Thymus (tissue), 11 donors: ENCODE measurements around the gene TMEM219. TPM values are rescaled to one million over a fixed set of nuclear protein-coding genes. Genes with fewer than 3 reads are reported as not detected.

Experiments used
- DNase-seq, 9 donors: peaks; one replicate each; pipeline ENCODE4 v3.0.0-alpha.2; 2013; ENCODE audit warnings: low spot score in 9 of 9, low read depth in 6 of 9, missing footprints in 1 of 9
- H3K27ac ChIP-seq, 2 donors: one replicate each; pipeline ENCODE4 v1.5.1; 2013; ENCODE audit warnings: control low read depth in 1 of 2, low read depth in 1 of 2, low read length in 1 of 2, mild to moderate bottlenecking in 1 of 2, moderate library complexity in 1 of 2
- H3K27me3 ChIP-seq, 2 donors: one replicate each; pipeline ENCODE4 v1.5.1; 2013; ENCODE audit warnings: low read length in 1 of 2; ENCODE audit not compliant: control insufficient read depth in 2 of 2, insufficient read depth in 1 of 2
- H3K36me3 ChIP-seq, 2 donors: one replicate each; pipeline ENCODE4 v1.5.1; 2013; ENCODE audit warnings: low read length in 1 of 2, mild to moderate bottlenecking in 1 of 2, moderate library complexity in 1 of 2; ENCODE audit not compliant: control insufficient read depth in 2 of 2, insufficient read depth in 2 of 2
- H3K4me1 ChIP-seq, 2 donors: one replicate each; pipeline ENCODE4 v1.5.1; 2013; ENCODE audit warnings: low read length in 2 of 2; ENCODE audit not compliant: control insufficient read depth in 2 of 2, insufficient read depth in 2 of 2
- H3K4me3 ChIP-seq, 2 donors: one replicate each; pipeline ENCODE4 v1.5.1; 2013; ENCODE audit warnings: low read length in 2 of 2, control low read depth in 1 of 2, mild to moderate bottlenecking in 1 of 2
- H3K9me3 ChIP-seq, 2 donors: one replicate each; pipeline ENCODE4 v1.5.1; 2013; ENCODE audit warnings: low read length in 1 of 2, mild to moderate bottlenecking in 1 of 2; ENCODE audit not compliant: control insufficient read depth in 2 of 2, insufficient read depth in 1 of 2
- WGBS: extraction: QIAGEN DNeasy Blood & Tissue Kit; methylation state at CpG from one replicate; pipeline ENCODE4 v1.1.7; 2013; 5-methylcytosine and 5-hydroxymethylcytosine counted together
- polyA plus RNA-seq: library from polyadenylated mRNA; stranded (reverse); fragments of 200-250 nt; gene quantifications from one replicate; pipeline ENCODE4 v1.2.3, GENCODE V29; 2013
- total RNA-seq: library from RNA; stranded (reverse); fragments of 120-200 nt; gene quantifications from one replicate; pipeline ENCODE4 v1.2.4, GENCODE V29; 2013
- donor health status: healthy.

The TMEM219 gene
- total and polyA plus RNA-seq, 2 donors: 61.4 to 155 TPM

- peaks cover 86 to 91% of the 10 kb centered on the region in 2 donors for H3K36me3 ChIP-seq
- WGBS: 96% methylated on average over 2 of the region's 2 CpGs
- H3K27ac ChIP-seq: no peak overlapping the region
- H3K9me3 ChIP-seq: no peaks in the 10 kb centered on the region
- no peak overlapping the region for H3K4me3 ChIP-seq
- DNase-seq: no peak
- no peaks in the 10 kb centered on the region for H3K27me3 ChIP-seq
- peaks cover 7 to 11% of the 10 kb centered on the region in 2 donors for H3K4me1 ChIP-seq
Observed at GRCh38 chr16:29990034-29990433, 28.2 kb downstream of the TMEM219 start.

GRCh38 chr16:29990883-29991570, 29.1 kb downstream of the TMEM219 start:
- no peak overlapping the region for H3K4me3 ChIP-seq
- no peak for DNase-seq
- no peak overlapping the region for H3K27ac ChIP-seq
- 98% methylated on average over 35 of the region's 35 CpGs for whole genome bisulfite sequencing
- no peaks in the 10 kb centered on the region for H3K27me3 ChIP-seq
- no peaks in the 10 kb centered on the region for H3K9me3 ChIP-seq
- peaks cover 76 to 81% of the 10 kb centered on the region in 2 donors for H3K36me3 ChIP-seq
- H3K4me1 ChIP-seq: peaks cover 7 to 14% of the 10 kb centered on the region in 2 donors

- H3K4me1 ChIP-seq: peaks cover 7 to 16% of the 10 kb centered on the region in 2 donors
- H3K27ac ChIP-seq: no peak overlapping the region
- peaks cover 71 to 76% of the 10 kb centered on the region in 2 donors for H3K36me3 ChIP-seq
- no peak overlapping the region for H3K4me3 ChIP-seq
- DNase-seq: no peak
- H3K27me3 ChIP-seq: no peaks in the 10 kb centered on the region
- H3K9me3 ChIP-seq: no peaks in the 10 kb centered on the region
- WGBS: 97% methylated on average over 5 of the region's 5 CpGs
Observed at GRCh38 chr16:29991571-29991904, 29.7 kb downstream of the TMEM219 start.

GRCh38 chr16:29992344-29992967, 30.6 kb downstream of the TMEM219 start:
- no peak for DNase-seq
- H3K9me3 ChIP-seq: no peaks in the 10 kb centered on the region
- WGBS: 87% methylated on average over 7 of the region's 7 CpGs
- peaks cover 62 to 67% of the 10 kb centered on the region in 2 donors for H3K36me3 ChIP-seq
- no peaks in the 10 kb centered on the region for H3K27me3 ChIP-seq
- peaks cover 10 to 23% of the 10 kb centered on the region in 2 donors for H3K4me1 ChIP-seq
- H3K4me3 ChIP-seq: no peak overlapping the region
- H3K27ac ChIP-seq: no peak overlapping the region

GRCh38 chr16:29993191-29993902, 31.5 kb downstream of the TMEM219 start:
- H3K27ac ChIP-seq: no peak overlapping the region
- WGBS: 97% methylated on average over 25 of the region's 25 CpGs
- H3K27me3 ChIP-seq: no peaks in the 10 kb centered on the region
- H3K4me3 ChIP-seq: no peak overlapping the region
- H3K4me1 ChIP-seq: peaks cover 10 to 23% of the 10 kb centered on the region in 2 donors
- H3K9me3 ChIP-seq: no peaks in the 10 kb centered on the region
- peaks cover 53 to 64% of the 10 kb centered on the region in 2 donors for H3K36me3 ChIP-seq
- no peak for DNase-seq

- H3K27ac ChIP-seq: no peak overlapping the region
- 98% methylated on average over 9 of the region's 9 CpGs for WGBS
- H3K27me3 ChIP-seq: no peaks in the 10 kb centered on the region
- no peak overlapping the region for H3K4me3 ChIP-seq
- H3K4me1 ChIP-seq: peaks cover 10 to 23% of the 10 kb centered on the region in 2 donors
- H3K36me3 ChIP-seq: peaks cover 46 to 59% of the 10 kb centered on the region in 2 donors
- no peak for DNase-seq
- no peaks in the 10 kb centered on the region for H3K9me3 ChIP-seq
Observed at GRCh38 chr16:29993903-29994599, 32.2 kb downstream of the TMEM219 start.

GRCh38 chr16:29994600-29995323, 32.9 kb downstream of the TMEM219 start:
- peak overlapping the region; percentile 96 to 99 for H3K27ac ChIP-seq
- H3K9me3 ChIP-seq: no peaks in the 10 kb centered on the region
- H3K4me1 ChIP-seq: peaks cover 10 to 23% of the 10 kb centered on the region in 2 donors
- DNase-seq: peak in 2 of 9 donors; percentile 50 to 79
- WGBS: 20% methylated on average over 24 of the region's 24 CpGs
- peak overlapping the region; percentile 68 to 88 for H3K4me3 ChIP-seq
- H3K36me3 ChIP-seq: peaks cover 41 to 56% of the 10 kb centered on the region in 2 donors
- no peaks in the 10 kb centered on the region for H3K27me3 ChIP-seq

GRCh38 chr16:29995324-29995910, 33.5 kb downstream of the TMEM219 start, which contains the start of gene HIRIP3:
TSS of gene HIRIP3 (minus strand) at chr16:29995617. CDS start at chr16:29995605, 12 bp downstream.
- H3K9me3 ChIP-seq: no peaks in the 10 kb centered on the region
- WGBS: under 1% methylated on average over 53 of the region's 53 CpGs
- H3K4me1 ChIP-seq: peaks cover 10 to 23% of the 10 kb centered on the region in 2 donors
- H3K4me3 ChIP-seq: peak within 1 kb of the TSS; percentile 68 to 88
- peak within 1 kb of the TSS; percentile 96 to 99 for H3K27ac ChIP-seq
- peak; percentile 68 to 93 (median 83) for DNase-seq
- peaks cover 35 to 51% of the 10 kb centered on the region in 2 donors for H3K36me3 ChIP-seq
- no peaks in the 10 kb centered on the region for H3K27me3 ChIP-seq
